NCI-H460 (cell line): ENCODE measurements around the gene OR2Z1. TPM values are rescaled to one million over a fixed set of nuclear protein-coding genes. Genes with fewer than 3 reads are reported as not detected.

Source experiments
- DNase-seq: peaks from one replicate; pipeline ENCODE4 v3.0.0-alpha.2; 2016; ENCODE audit warnings: low read depth; ENCODE audit errors: extremely low read depth
- polyA plus RNA-seq: library from polyadenylated mRNA; depleted of rRNA; stranded (reverse); fragments of >200 nt; gene quantifications from 2 replicates; pipeline ENCODE4 v1.2.3, GENCODE V29; 2014; cell fraction: nucleus; rRNA removed
- total RNA-seq: library from RNA; depleted of rRNA; stranded (reverse); fragments of >200 nt; shearing (Covaris generic); gene quantifications from 2 replicates; pipeline ENCODE4 v1.2.3, GENCODE V29; 2014; rRNA removed

OR2Z1 gene
- not detected in 2 replicates for total RNA-seq
- polyA plus RNA-seq = not detected in 2 replicates

- no peak for DNase-seq
These were observed at the start of gene OR2Z1 for GRCh38 chr19:8721334-8721733. Gene OR2Z1, plus strand, starts transcription at chr19:8721634. Its CDS starts 9,395 bp downstream, at chr19:8731029.

- no peak for DNase-seq
These were observed 48.0 kb upstream of the OR2Z1 start for GRCh38 chr19:8673276-8673891.

- DNase-seq = no peak
These were observed 46.4 kb upstream of the OR2Z1 start for GRCh38 chr19:8675066-8675465.

GRCh38 chr19:8678244-8678807, 43.1 kb upstream of the OR2Z1 start:
- no peak for DNase-seq

- DNase-seq = no peak
These were observed 40.6 kb upstream of the OR2Z1 start for GRCh38 chr19:8680676-8681344.

- DNase-seq = no peak
These were observed 39.9 kb upstream of the OR2Z1 start for GRCh38 chr19:8681345-8682029.

GRCh38 chr19:8682472-8682871, 39.0 kb upstream of the OR2Z1 start:
- DNase-seq = no peak

GRCh38 chr19:8682931-8683330, 38.5 kb upstream of the OR2Z1 start:
- DNase-seq = no peak

GRCh38 chr19:8684001-8684902, 37.2 kb upstream of the OR2Z1 start:
- no peak for DNase-seq

- no peak for DNase-seq
These were observed 34.9 kb upstream of the OR2Z1 start for GRCh38 chr19:8686549-8686948.

GRCh38 chr19:8688930-8689329, 32.5 kb upstream of the OR2Z1 start:
- DNase-seq = no peak

GRCh38 chr19:8690753-8691539, 30.5 kb upstream of the OR2Z1 start:
- no peak for DNase-seq

- no peak for DNase-seq
These were observed 25.9 kb upstream of the OR2Z1 start for GRCh38 chr19:8695501-8695900.

GRCh38 chr19:8695911-8696310, 25.5 kb upstream of the OR2Z1 start:
- no peak for DNase-seq

GRCh38 chr19:8696993-8697392, 24.4 kb upstream of the OR2Z1 start:
- no peak for DNase-seq

GRCh38 chr19:8697671-8698432, 23.6 kb upstream of the OR2Z1 start:
- DNase-seq = no peak

GRCh38 chr19:8698433-8699063, 22.9 kb upstream of the OR2Z1 start, which contains the start of gene ACTL9:
Gene ACTL9, minus strand, starts transcription at chr19:8698795. Its CDS starts 94 bp downstream, at chr19:8698701.
- DNase-seq = no peak

GRCh38 chr19:8699908-8700307, 21.5 kb upstream of the OR2Z1 start:
- no peak for DNase-seq
